Colonic mucosa (tissue), 4 donors: ENCODE results near the gene LEPR. TPM values are rescaled to one million over a fixed set of nuclear protein-coding genes. Genes with fewer than 3 reads are reported as not detected.

ENCODE experiments used
- DNase-seq: peaks from one replicate; pipeline ENCODE4 v3.0.0-alpha.2; 2020
- H3K27ac ChIP-seq: fragments of 200-600 bp; one replicate; pipeline ENCODE4 v1.8.0; 2021
- H3K27me3 ChIP-seq: fragments of 200-600 bp; one replicate; pipeline ENCODE4 v1.8.0; 2021
- H3K36me3 ChIP-seq: fragments of 200-600 bp; one replicate; pipeline ENCODE4 v1.8.0; 2021
- H3K4me1 ChIP-seq: fragments of 200-600 bp; one replicate; pipeline ENCODE4 v1.8.0; 2021; ENCODE audit warnings: mild to moderate bottlenecking
- H3K4me3 ChIP-seq: fragments of 200-600 bp; one replicate; pipeline ENCODE4 v1.8.0; 2021
- H3K9ac ChIP-seq, 2 donors: one replicate each; pipeline ENCODE4 v1.7.0; 2013; ENCODE audit warnings: control low read depth in 2 of 2, low read depth in 2 of 2, low read length in 2 of 2
- H3K9me3 ChIP-seq: fragments of 200-600 bp; one replicate; pipeline ENCODE4 v1.8.0; 2021
- intact Hi-C: fragments of 100-400 bp; cut with DNase I; formaldehyde crosslinking; loops from one replicate; pipeline ENCODE4 v1.14.1; 2022
- total RNA-seq, 2 donors: library from RNA; stranded (reverse); fragmentation: NEBNext Ultra II Directional in 1 of 2; extraction: Animal tissue kit (Norgen Biotek cat#: 25700) in 1 of 2; gene quantifications; one replicate each; pipeline ENCODE4 v1.2.1, GENCODE V29; 2021
- TF ChIP-seq, protein P1 (sequence below): fragments of 200-600 bp; IDR thresholded peaks from one replicate; pipeline ENCODE4 v1.8.0; 2022; ENCODE audit warnings: antibody characterized with exemption, mild to moderate bottlenecking
- donor health status: healthy.
- donor health status: DM: no; HTN: no; CAD: no.
- donor health status: DM: no; HTN: no; CAD: no.

LEPR gene
- total RNA-seq, 2 donors from 2014 or later, result 3.7 to 6.5 TPM

DNA sequence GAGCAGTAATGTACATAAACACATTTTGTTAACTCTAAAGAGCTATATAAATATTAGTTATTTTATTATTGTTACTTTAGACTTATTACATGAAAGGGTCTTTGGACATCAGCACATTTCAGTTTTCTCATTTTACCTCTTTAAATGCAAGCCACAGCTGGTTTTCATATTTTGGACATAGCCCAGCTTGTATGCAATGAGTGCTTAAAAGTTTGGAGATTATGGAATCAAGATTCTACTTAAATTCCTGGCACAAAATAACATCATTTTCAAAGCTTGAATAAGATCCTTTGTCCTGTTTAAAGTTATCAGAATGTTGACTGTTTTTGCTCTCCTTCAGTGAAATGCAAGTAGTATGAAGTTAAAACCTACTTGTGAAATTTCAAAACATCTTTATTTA, 15.5 kb upstream of the LEPR start:
- no peaks in the 10 kb centered on the region for H3K27me3 ChIP-seq
- TF ChIP-seq, protein P1, sequence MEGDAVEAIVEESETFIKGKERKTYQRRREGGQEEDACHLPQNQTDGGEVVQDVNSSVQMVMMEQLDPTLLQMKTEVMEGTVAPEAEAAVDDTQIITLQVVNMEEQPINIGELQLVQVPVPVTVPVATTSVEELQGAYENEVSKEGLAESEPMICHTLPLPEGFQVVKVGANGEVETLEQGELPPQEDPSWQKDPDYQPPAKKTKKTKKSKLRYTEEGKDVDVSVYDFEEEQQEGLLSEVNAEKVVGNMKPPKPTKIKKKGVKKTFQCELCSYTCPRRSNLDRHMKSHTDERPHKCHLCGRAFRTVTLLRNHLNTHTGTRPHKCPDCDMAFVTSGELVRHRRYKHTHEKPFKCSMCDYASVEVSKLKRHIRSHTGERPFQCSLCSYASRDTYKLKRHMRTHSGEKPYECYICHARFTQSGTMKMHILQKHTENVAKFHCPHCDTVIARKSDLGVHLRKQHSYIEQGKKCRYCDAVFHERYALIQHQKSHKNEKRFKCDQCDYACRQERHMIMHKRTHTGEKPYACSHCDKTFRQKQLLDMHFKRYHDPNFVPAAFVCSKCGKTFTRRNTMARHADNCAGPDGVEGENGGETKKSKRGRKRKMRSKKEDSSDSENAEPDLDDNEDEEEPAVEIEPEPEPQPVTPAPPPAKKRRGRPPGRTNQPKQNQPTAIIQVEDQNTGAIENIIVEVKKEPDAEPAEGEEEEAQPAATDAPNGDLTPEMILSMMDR, result no peak
- H3K9me3 ChIP-seq, result no peaks in the 10 kb centered on the region
- no peak overlapping the region for H3K4me3 ChIP-seq
- no peaks in the 10 kb centered on the region for H3K36me3 ChIP-seq
- H3K27ac ChIP-seq, result no peak overlapping the region
- intact Hi-C loops, result no loop called here
- no peak for DNase-seq
- no peaks in the 10 kb centered on the region for H3K4me1 ChIP-seq
- no peak overlapping the region for H3K9ac ChIP-seq

DNA sequence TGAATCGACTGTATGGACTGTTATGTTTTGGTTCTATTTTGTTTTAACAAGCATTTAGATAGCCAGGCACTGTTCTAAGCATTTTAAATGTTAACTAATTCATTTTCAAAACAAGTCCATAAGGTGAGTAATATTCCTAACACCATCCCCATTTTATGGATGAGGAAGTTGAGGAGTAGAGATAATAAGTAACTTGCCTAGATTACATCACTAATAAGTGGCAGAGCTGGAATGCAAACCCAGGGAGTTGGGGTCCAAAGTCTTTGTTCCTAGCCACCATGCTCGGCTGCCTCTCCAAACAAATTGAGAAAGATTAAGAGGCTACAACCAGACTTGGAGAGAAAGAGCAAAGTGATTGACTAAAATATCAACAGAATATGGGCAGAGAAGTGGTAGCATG, 12.6 kb upstream of the LEPR start:
- H3K27ac ChIP-seq, result no peak overlapping the region
- TF ChIP-seq, protein P1, result no peak

DNA sequence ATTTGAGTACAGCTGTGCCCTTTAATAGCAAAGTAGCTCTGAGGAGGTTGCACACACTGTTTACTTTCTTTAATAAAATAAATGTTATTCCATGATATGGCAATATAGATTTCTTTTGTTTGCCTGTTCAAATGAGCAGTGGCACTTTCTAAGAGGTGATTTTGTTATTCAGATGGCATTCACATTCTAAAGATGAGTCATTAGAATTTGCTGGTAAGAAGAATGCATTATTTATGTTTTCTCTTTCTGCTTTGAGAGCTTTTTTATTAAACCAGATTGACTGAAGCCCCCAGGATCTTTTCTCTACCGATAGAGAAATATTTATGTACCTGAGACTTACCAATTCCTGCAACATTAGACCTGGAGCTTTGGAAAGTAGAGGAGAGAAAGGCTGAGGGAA, 11.2 kb upstream of the LEPR start:
- H3K27me3 ChIP-seq, result no peaks in the 10 kb centered on the region
- H3K9me3 ChIP-seq, result no peaks in the 10 kb centered on the region
- no peak overlapping the region for H3K4me3 ChIP-seq
- H3K4me1 ChIP-seq, result no peaks in the 10 kb centered on the region
- H3K36me3 ChIP-seq, result no peaks in the 10 kb centered on the region
- intact Hi-C loops, result no loop called here
- H3K27ac ChIP-seq, result no peak overlapping the region
- DNase-seq, result no peak
- TF ChIP-seq, protein P1, result no peak
- no peak overlapping the region for H3K9ac ChIP-seq

More for the DNA sequence above, 12.6 kb upstream of the LEPR start:
- intact Hi-C loops, result no loop called here
- Histone ChIP-seq H3K9ac (no peak overlapping the region), H3K4me1 (no peaks in the 10 kb centered on the region), H3K9me3 (no peaks in the 10 kb centered on the region), H3K27me3 (no peaks in the 10 kb centered on the region), H3K4me3 (no peak overlapping the region), H3K36me3 (no peaks in the 10 kb centered on the region)
- no peak for DNase-seq

DNA sequence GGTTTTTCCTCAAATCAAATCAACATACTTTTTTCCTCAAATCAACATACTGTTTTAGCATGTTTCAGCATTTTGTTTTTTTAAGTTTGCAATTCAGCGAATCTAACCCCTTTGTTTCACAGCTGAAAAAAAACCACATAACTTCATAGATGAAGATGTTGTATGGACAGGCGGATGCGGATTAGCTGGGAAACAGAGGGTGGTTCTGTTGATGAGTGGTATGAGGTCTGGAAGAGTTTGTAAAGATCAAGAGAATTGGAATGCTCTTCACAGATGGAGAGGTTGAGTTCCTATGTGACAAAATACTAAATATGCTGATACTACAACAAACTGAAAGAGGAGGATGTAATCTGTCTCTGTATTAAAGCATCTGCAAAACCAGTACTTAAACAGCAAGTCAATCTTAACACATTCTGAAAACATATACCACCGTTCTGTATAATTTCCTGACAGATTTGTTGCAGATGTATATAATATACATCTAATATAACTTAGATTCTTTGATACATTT, 10.6 kb upstream of the LEPR start:
- no peak overlapping the region for H3K27ac ChIP-seq
- H3K4me1 ChIP-seq, result no peaks in the 10 kb centered on the region
- no peaks in the 10 kb centered on the region for H3K9me3 ChIP-seq
- DNase-seq, result no peak
- TF ChIP-seq, protein P1, result no peak
- no peaks in the 10 kb centered on the region for H3K27me3 ChIP-seq
- no peaks in the 10 kb centered on the region for H3K36me3 ChIP-seq
- no peak overlapping the region for H3K9ac ChIP-seq
- no peak overlapping the region for H3K4me3 ChIP-seq
- intact Hi-C loops, result no loop called here

DNA sequence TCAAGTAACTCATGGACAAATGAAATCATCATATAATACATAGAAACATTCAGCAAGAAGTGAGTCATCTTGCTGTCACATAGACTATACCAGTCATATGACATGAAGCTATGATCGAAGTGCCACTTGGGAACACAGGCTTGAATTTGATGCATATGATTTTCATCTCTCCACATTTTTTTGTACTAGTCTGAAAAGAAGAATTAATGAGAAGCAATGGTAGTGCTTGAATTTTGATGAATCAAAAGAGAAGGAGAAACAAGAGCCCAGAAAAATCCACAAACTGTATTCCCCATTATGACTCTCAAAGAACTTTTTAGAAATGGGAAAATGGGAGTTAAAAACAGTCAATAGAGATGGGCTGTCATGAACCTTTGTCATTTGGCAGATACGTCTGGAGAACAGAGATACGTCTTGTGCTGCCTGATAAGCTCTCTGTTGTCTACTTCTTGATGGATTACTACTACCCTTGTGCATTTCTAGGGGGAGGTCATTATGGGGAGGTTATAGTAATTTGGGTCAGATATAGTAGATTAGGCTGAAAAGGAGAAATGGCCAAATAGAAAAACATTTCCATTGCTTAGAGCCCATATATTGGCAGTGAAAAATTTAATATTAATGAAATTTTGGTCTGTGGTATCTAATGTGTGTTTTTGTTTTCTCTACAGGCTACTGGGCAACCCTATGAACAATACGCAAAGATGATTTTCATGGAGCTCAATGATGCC, 8.0 kb upstream of the LEPR start:
- TF ChIP-seq, protein P1, result no peak
- Histone ChIP-seq H3K4me3 (no peak overlapping the region), H3K27ac (no peak overlapping the region), H3K9ac (no peak overlapping the region), H3K36me3 (no peaks in the 10 kb centered on the region), H3K9me3 (no peaks in the 10 kb centered on the region), H3K4me1 (no peaks in the 10 kb centered on the region), H3K27me3 (no peaks in the 10 kb centered on the region)
- DNase-seq, result no peak
- intact Hi-C loops, result no loop called here
